SU-DHL-6 (cell line): Measurements from ENCODE around the gene SERTAD3.

Experiments used
- H2AFZ ChIP-seq: fragments of 200-600 bp; sonication (generic); 2 replicates; pipeline ENCODE4 v1.6.1; 2014; ENCODE audit warnings: low read depth, mild to moderate bottlenecking, moderate library complexity, mixed read lengths, antibody characterized with exemption, low read length; ENCODE audit not compliant: severe bottlenecking
- H3F3A ChIP-seq: fragments of 200-600 bp; shearing (Covaris generic); 2 replicates; pipeline ENCODE4 v1.6.0; 2016; ENCODE audit warnings: antibody characterized with exemption, mild to moderate bottlenecking; ENCODE audit not compliant: insufficient read depth
- H3K27ac ChIP-seq: fragments of 200-600 bp; sonication (generic); 2 replicates; pipeline ENCODE4 v1.5.1; 2016; ENCODE audit warnings: low read depth, mild to moderate bottlenecking, low read length, moderate library complexity, mixed read lengths
- H3K27me3 ChIP-seq: fragments of 200-600 bp; sonication (generic), shearing (Covaris generic); 2 replicates; pipeline ENCODE4 v1.6.0; 2014; ENCODE audit warnings: mild to moderate bottlenecking, low read length
- H3K36me3 ChIP-seq: fragments of 200-600 bp; sonication (generic); 2 replicates; pipeline ENCODE4 v1.6.1; 2014; ENCODE audit warnings: mild to moderate bottlenecking, low read length, mixed read lengths
- H3K4me2 ChIP-seq: fragments of 300-600, 200-600 bp; shearing (Covaris generic), sonication (generic); 2 replicates; pipeline ENCODE4 v1.6.0; 2014; ENCODE audit warnings: low read length, low read depth, mild to moderate bottlenecking; ENCODE audit not compliant: poor library complexity, severe bottlenecking
- H3K4me3 ChIP-seq: fragments of 200-600 bp; sonication (generic); 2 replicates; pipeline ENCODE4 v1.5.1; 2014; ENCODE audit warnings: antibody characterized with exemption, low read length, mild to moderate bottlenecking, mixed read lengths; ENCODE audit not compliant: insufficient read depth, poor library complexity, severe bottlenecking
- H3K79me2 ChIP-seq: fragments of 200-600 bp; sonication (generic); 2 replicates; pipeline ENCODE4 v1.6.1; 2014; ENCODE audit warnings: mild to moderate bottlenecking, low read length, moderate library complexity; ENCODE audit not compliant: insufficient read depth
- H3K9ac ChIP-seq: fragments of 200-600 bp; sonication (generic); 2 replicates; pipeline ENCODE4 v1.7.0; 2014; ENCODE audit warnings: mild to moderate bottlenecking, low read length
- H3K9me2 ChIP-seq: fragments of 200-600 bp; sonication (generic); replicated peaks from 2 replicates; pipeline ENCODE4 v1.6.1; 2014; ENCODE audit warnings: low read length; ENCODE audit not compliant: insufficient read depth
- H3K9me3 ChIP-seq: fragments of 200-600 bp; sonication (generic); 2 replicates; pipeline ENCODE4 v1.6.1; 2014; ENCODE audit warnings: low read length, mixed read lengths; ENCODE audit not compliant: insufficient read depth
- H4K20me1 ChIP-seq: fragments of 200-600 bp; sonication (generic); 2 replicates; pipeline ENCODE4 v1.6.1; 2014; ENCODE audit warnings: low read depth, mild to moderate bottlenecking, antibody characterized with exemption, low read length, moderate library complexity, mixed read lengths
- EZH2phosphoT487 ChIP-seq: fragments of 200-600 bp; sonication (generic), shearing (Covaris generic); conservative IDR thresholded peaks from 2 replicates; pipeline ENCODE4 v1.6.1; 2018; ENCODE audit warnings: mild to moderate bottlenecking, antibody characterized with exemption, low read length, moderate library complexity, mixed read lengths
- TF ChIP-seq, protein P1 (sequence below): fragments of 200-600 bp; sonication (generic); IDR thresholded peaks from one replicate; pipeline ENCODE4 v1.5.1; 2017; ENCODE audit warnings: antibody characterized with exemption, mild to moderate bottlenecking, low read length, moderate library complexity; ENCODE audit not compliant: insufficient read depth, poor library complexity, severe bottlenecking

Gene SERTAD3

DNA sequence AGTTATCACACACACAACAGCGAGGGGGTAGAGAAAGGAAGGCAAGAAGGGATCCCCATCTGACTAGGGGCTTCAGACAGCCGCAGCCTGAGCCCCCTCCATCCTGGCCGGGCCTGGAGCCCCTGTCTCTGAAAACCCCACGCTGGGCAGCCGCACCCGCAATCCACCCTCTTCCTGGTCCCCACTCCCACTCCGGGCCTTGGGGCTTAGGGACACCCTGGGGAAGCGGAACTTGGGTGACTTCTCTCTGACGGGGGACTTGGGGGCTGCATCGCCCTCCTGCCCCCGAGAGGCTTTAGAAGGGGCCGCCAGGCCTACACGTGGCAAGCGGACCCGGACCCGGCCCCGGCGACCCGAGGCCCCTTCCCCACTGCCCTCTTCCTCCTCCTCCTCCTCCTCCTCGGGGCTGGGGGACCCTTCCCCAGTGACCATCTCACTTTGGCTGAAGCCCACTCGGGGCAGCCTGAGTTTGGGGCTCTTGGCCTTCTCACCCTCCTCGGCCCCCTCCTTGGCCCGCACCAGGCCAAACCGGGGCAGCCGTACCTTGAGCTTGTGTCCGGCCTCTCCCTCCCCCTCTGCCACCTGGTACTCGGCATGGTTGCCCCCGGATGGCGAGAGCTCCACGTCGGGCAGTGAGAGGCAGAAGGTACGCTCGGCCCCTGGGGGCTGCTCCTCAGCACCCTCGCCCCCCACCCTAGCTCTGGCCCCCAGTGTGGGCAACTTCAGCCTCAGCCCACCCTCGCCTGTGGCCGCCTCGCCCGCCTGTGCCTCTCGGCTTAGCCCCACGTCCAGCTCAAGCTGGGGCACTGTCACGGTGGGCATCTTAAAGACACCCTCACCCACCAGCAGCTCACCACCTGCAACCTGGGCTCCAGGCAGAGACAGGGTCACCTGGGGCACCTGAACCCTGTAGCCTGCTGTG, 50.0 kb downstream of the SERTAD3 start:
- no peaks in the 10 kb centered on the region for H4K20me1 ChIP-seq
- H3K4me2 ChIP-seq = no peak overlapping the region
- no peaks in the 10 kb centered on the region for H3K27me3 ChIP-seq
- no peaks in the 10 kb centered on the region for H3K9me2 ChIP-seq
- H3K27ac ChIP-seq = no peak overlapping the region
- H3K9ac ChIP-seq = no peak overlapping the region
- H3K36me3 ChIP-seq = no peaks in the 10 kb centered on the region
- H3K4me3 ChIP-seq = no peak overlapping the region
- no peak overlapping the region for H2AFZ ChIP-seq
- H3K9me3 ChIP-seq = no peaks in the 10 kb centered on the region
- no peaks in the 10 kb centered on the region for H3F3A ChIP-seq
- H3K79me2 ChIP-seq = no peaks in the 10 kb centered on the region
- TF ChIP-seq, protein P1, sequence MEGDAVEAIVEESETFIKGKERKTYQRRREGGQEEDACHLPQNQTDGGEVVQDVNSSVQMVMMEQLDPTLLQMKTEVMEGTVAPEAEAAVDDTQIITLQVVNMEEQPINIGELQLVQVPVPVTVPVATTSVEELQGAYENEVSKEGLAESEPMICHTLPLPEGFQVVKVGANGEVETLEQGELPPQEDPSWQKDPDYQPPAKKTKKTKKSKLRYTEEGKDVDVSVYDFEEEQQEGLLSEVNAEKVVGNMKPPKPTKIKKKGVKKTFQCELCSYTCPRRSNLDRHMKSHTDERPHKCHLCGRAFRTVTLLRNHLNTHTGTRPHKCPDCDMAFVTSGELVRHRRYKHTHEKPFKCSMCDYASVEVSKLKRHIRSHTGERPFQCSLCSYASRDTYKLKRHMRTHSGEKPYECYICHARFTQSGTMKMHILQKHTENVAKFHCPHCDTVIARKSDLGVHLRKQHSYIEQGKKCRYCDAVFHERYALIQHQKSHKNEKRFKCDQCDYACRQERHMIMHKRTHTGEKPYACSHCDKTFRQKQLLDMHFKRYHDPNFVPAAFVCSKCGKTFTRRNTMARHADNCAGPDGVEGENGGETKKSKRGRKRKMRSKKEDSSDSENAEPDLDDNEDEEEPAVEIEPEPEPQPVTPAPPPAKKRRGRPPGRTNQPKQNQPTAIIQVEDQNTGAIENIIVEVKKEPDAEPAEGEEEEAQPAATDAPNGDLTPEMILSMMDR = no peak
- TF ChIP-seq EZH2phosphoT487 = no peak

GRCh38 chr19:40392894-40393517, 51.1 kb downstream of the SERTAD3 start:
- Histone ChIP-seq H3K79me2 (no peaks in the 10 kb centered on the region), H3K9ac (no peak overlapping the region), H4K20me1 (no peaks in the 10 kb centered on the region), H3K36me3 (no peaks in the 10 kb centered on the region), H3K4me3 (no peak overlapping the region), H3K9me2 (no peaks in the 10 kb centered on the region), H3K4me2 (no peak overlapping the region), H3K9me3 (no peaks in the 10 kb centered on the region), H3K27ac (no peak overlapping the region), H2AFZ (no peak overlapping the region), H3K27me3 (no peaks in the 10 kb centered on the region), H3F3A (no peaks in the 10 kb centered on the region)
- no peak for TF ChIP-seq EZH2phosphoT487

- H2AFZ ChIP-seq = no peak overlapping the region
Observed at GRCh38 chr19:40392123-40392522, 52.0 kb downstream of the SERTAD3 start.

More at GRCh38 chr19:40392123-40392522, 52.0 kb downstream of the SERTAD3 start:
- Histone ChIP-seq H3K9me3 (no peaks in the 10 kb centered on the region), H3K79me2 (no peaks in the 10 kb centered on the region), H3K27ac (no peak overlapping the region), H3K4me2 (no peak overlapping the region), H3K27me3 (no peaks in the 10 kb centered on the region), H3K4me3 (no peak overlapping the region), H3K36me3 (no peaks in the 10 kb centered on the region), H3F3A (no peaks in the 10 kb centered on the region), H3K9ac (no peak overlapping the region), H3K9me2 (no peaks in the 10 kb centered on the region), H4K20me1 (no peaks in the 10 kb centered on the region)
- TF ChIP-seq EZH2phosphoT487 = no peak
- TF ChIP-seq, protein P1 = no peak
